ENCODE measurements around the gene SH3BP1. TPM values are rescaled to one million over a fixed set of nuclear protein-coding genes. Genes with fewer than 3 reads are reported as not detected.
A peak's percentile ranks its signal among the peaks of the same experiment; 100 is the strongest.
"Not testable (repeated sequence)": the region's sequence is repeated elsewhere in the genome, so short reads cannot be mapped to it uniquely, and the experiment has no call there.

SH3BP1 gene
- total and polyA plus RNA-seq, 4 donors = 3.6 to 8.8 (median 5.8) TPM

DNA sequence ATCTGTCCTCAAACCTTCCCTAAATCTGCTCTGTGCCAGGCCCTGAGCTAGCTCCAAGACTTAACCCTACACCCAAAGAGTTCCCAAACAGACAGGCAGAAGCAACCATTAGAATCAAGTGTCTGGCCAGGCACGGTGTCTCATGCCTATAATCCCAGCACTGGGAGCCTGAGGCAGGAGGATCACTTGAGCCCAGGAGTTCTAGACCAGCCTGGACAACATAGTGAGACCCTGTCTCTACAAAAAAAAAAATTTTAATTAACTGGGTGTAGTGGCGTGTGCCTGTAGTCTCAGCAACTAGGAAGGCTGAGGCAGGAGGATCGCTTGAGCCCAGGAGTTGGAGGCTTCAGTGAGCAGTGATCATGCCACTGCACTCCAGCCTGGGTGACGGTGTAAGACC is 17.1 kb downstream of the SH3BP1 start:
- H3K27me3 ChIP-seq (ENCODE audit: control insufficient read depth, insufficient read depth, low read length); H3K36me3 ChIP-seq (ENCODE audit: control insufficient read depth, insufficient read depth, low read length); H3K9me3 ChIP-seq (ENCODE audit: control insufficient read depth, insufficient read depth, low read length); DNase-seq (ENCODE audit: low read depth in 4 of 6, low spot score in 6 of 6); H3K4me3 ChIP-seq (ENCODE audit: low read depth, low read length); H3K27ac ChIP-seq (ENCODE audit: low read depth, low read length): not testable (repeated sequence)
- 95% methylated on average over 3 of the region's 4 CpGs for WGBS (ENCODE audit: insufficient coverage)
- H3K4me1 ChIP-seq (ENCODE audit: control insufficient read depth, insufficient read depth, low read length) = peaks cover 34% of the 10 kb centered on the region

GRCh38 chr22:37657590-37658132 is 18.2 kb downstream of the SH3BP1 start:
- peak overlapping the region; percentile 69 for H3K4me3 ChIP-seq (ENCODE audit: low read depth, low read length)
- WGBS (ENCODE audit: insufficient coverage) = 9% methylated on average over 5 of the region's 6 CpGs
- no peak for DNase-seq (ENCODE audit: low read depth in 4 of 6, low spot score in 6 of 6)
- H3K27me3 ChIP-seq (ENCODE audit: control insufficient read depth, insufficient read depth, low read length) = no peaks in the 10 kb centered on the region
- H3K4me1 ChIP-seq (ENCODE audit: control insufficient read depth, insufficient read depth, low read length) = peaks cover 41% of the 10 kb centered on the region
- peak overlapping the region; percentile 96 for H3K27ac ChIP-seq (ENCODE audit: low read depth, low read length)
- no peaks in the 10 kb centered on the region for H3K36me3 ChIP-seq (ENCODE audit: control insufficient read depth, insufficient read depth, low read length)
- no peaks in the 10 kb centered on the region for H3K9me3 ChIP-seq (ENCODE audit: control insufficient read depth, insufficient read depth, low read length)

GRCh38 chr22:37658133-37659065 is 18.9 kb downstream of the SH3BP1 start, which contains the start of gene PDXP:
Gene PDXP (plus strand): TSS chr22:37658723. CDS start chr22:37658783, 60 bp downstream.
- peak; percentile 99 to 100 (median 99) for DNase-seq (ENCODE audit: low read depth in 4 of 6, low spot score in 6 of 6)
- Histone ChIP-seq H3K27me3 (ENCODE audit: control insufficient read depth, insufficient read depth, low read length) (no peaks in the 10 kb centered on the region), H3K27ac (ENCODE audit: low read depth, low read length) (peak within 1 kb of the TSS; percentile 96), H3K4me3 (ENCODE audit: low read depth, low read length) (peak within 1 kb of the TSS; percentile 71), H3K36me3 (ENCODE audit: control insufficient read depth, insufficient read depth, low read length) (no peaks in the 10 kb centered on the region), H3K4me1 (ENCODE audit: control insufficient read depth, insufficient read depth, low read length) (peaks cover 44% of the 10 kb centered on the region), H3K9me3 (ENCODE audit: control insufficient read depth, insufficient read depth, low read length) (no peaks in the 10 kb centered on the region)
- WGBS (ENCODE audit: insufficient coverage) = under 1% methylated on average over 94 of the region's 101 CpGs

- Histone ChIP-seq H3K4me3 (ENCODE audit: low read depth, low read length) (peak overlapping the region; percentile 71), H3K9me3 (ENCODE audit: control insufficient read depth, insufficient read depth, low read length) (no peaks in the 10 kb centered on the region), H3K36me3 (ENCODE audit: control insufficient read depth, insufficient read depth, low read length) (no peaks in the 10 kb centered on the region), H3K4me1 (ENCODE audit: control insufficient read depth, insufficient read depth, low read length) (peaks cover 47% of the 10 kb centered on the region), H3K27ac (ENCODE audit: low read depth, low read length) (peak overlapping the region; percentile 7), H3K27me3 (ENCODE audit: control insufficient read depth, insufficient read depth, low read length) (no peaks in the 10 kb centered on the region)
- peak in 1 of 6 donors; percentile 47 for DNase-seq (ENCODE audit: low read depth in 4 of 6, low spot score in 6 of 6)
- 2% methylated on average over 67 of the region's 68 CpGs for WGBS (ENCODE audit: insufficient coverage)
Measured at GRCh38 chr22:37659066-37659896, 19.8 kb downstream of the SH3BP1 start.

- Histone ChIP-seq H3K4me3 (ENCODE audit: low read depth, low read length) (peak overlapping the region; percentile 71), H3K4me1 (ENCODE audit: control insufficient read depth, insufficient read depth, low read length) (peaks cover 52% of the 10 kb centered on the region), H3K27me3 (ENCODE audit: control insufficient read depth, insufficient read depth, low read length) (no peaks in the 10 kb centered on the region), H3K36me3 (ENCODE audit: control insufficient read depth, insufficient read depth, low read length) (peaks cover 5% of the 10 kb centered on the region), H3K27ac (ENCODE audit: low read depth, low read length) (peak overlapping the region; percentile 7), H3K9me3 (ENCODE audit: control insufficient read depth, insufficient read depth, low read length) (no peaks in the 10 kb centered on the region)
- WGBS (ENCODE audit: insufficient coverage) = 68% methylated on average over 12 of the region's 14 CpGs
- DNase-seq (ENCODE audit: low read depth in 4 of 6, low spot score in 6 of 6) = no peak
Measured at GRCh38 chr22:37659897-37660708, 20.6 kb downstream of the SH3BP1 start.

DNA sequence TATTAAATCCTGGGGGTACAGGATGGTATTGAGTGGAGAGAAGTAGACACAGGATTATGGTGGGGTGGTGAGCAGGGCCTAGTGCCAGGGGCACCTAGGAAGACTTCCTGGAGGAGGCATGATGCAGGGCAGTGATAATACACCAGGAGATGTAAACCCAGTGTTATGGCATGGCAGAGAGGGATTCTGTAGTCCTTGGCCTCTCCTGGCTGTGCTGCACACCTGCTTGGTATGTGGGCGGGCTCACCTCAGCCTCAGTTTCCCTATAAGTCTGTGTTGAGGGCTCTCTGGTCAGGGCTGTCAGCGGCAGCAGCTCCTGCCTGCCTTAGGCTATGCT is 21.2 kb downstream of the SH3BP1 start:
- no peaks in the 10 kb centered on the region for H3K27me3 ChIP-seq (ENCODE audit: control insufficient read depth, insufficient read depth, low read length)
- peaks cover 11% of the 10 kb centered on the region for H3K36me3 ChIP-seq (ENCODE audit: control insufficient read depth, insufficient read depth, low read length)
- no peaks in the 10 kb centered on the region for H3K9me3 ChIP-seq (ENCODE audit: control insufficient read depth, insufficient read depth, low read length)
- DNase-seq (ENCODE audit: low read depth in 4 of 6, low spot score in 6 of 6) = no peak
- peak overlapping the region; percentile 92 for H3K27ac ChIP-seq (ENCODE audit: low read depth, low read length)
- 100% methylated on average over 1 of the region's 2 CpGs for WGBS (ENCODE audit: insufficient coverage)
- peak overlapping the region; percentile 22 for H3K4me3 ChIP-seq (ENCODE audit: low read depth, low read length)
- peaks cover 58% of the 10 kb centered on the region for H3K4me1 ChIP-seq (ENCODE audit: control insufficient read depth, insufficient read depth, low read length)

GRCh38 chr22:37661160-37661924 is 21.9 kb downstream of the SH3BP1 start:
- peaks cover 18% of the 10 kb centered on the region for H3K36me3 ChIP-seq (ENCODE audit: control insufficient read depth, insufficient read depth, low read length)
- WGBS (ENCODE audit: insufficient coverage) = 24% methylated on average over 6 of the region's 12 CpGs
- peak overlapping the region; percentile 22 for H3K4me3 ChIP-seq (ENCODE audit: low read depth, low read length)
- peak in 4 of 6 donors; percentile 37 to 88 (median 70) for DNase-seq (ENCODE audit: low read depth in 4 of 6, low spot score in 6 of 6)
- H3K27ac ChIP-seq (ENCODE audit: low read depth, low read length) = peak overlapping the region; percentile 92
- no peaks in the 10 kb centered on the region for H3K9me3 ChIP-seq (ENCODE audit: control insufficient read depth, insufficient read depth, low read length)
- H3K4me1 ChIP-seq (ENCODE audit: control insufficient read depth, insufficient read depth, low read length) = peaks cover 65% of the 10 kb centered on the region
- H3K27me3 ChIP-seq (ENCODE audit: control insufficient read depth, insufficient read depth, low read length) = no peaks in the 10 kb centered on the region

GRCh38 chr22:37662039-37662438 is 22.6 kb downstream of the SH3BP1 start:
- 81% methylated on average over 3 of the region's 5 CpGs for WGBS (ENCODE audit: insufficient coverage)
- no peak overlapping the region for H3K4me3 ChIP-seq (ENCODE audit: low read depth, low read length)
- peaks cover 67% of the 10 kb centered on the region for H3K4me1 ChIP-seq (ENCODE audit: control insufficient read depth, insufficient read depth, low read length)
- H3K36me3 ChIP-seq (ENCODE audit: control insufficient read depth, insufficient read depth, low read length) = peaks cover 25% of the 10 kb centered on the region
- H3K27ac ChIP-seq (ENCODE audit: low read depth, low read length) = peak overlapping the region; percentile 67
- H3K9me3 ChIP-seq (ENCODE audit: control insufficient read depth, insufficient read depth, low read length) = no peaks in the 10 kb centered on the region
- no peak for DNase-seq (ENCODE audit: low read depth in 4 of 6, low spot score in 6 of 6)
- H3K27me3 ChIP-seq (ENCODE audit: control insufficient read depth, insufficient read depth, low read length) = no peaks in the 10 kb centered on the region
